ENCODE results near the gene MTHFSD. TPM values are rescaled to one million over a fixed set of nuclear protein-coding genes. Genes with fewer than 3 reads are reported as not detected.

MTHFSD gene
- total RNA-seq, 2 donors from 2014 or later: 10.3 to 12.4 TPM

DNA sequence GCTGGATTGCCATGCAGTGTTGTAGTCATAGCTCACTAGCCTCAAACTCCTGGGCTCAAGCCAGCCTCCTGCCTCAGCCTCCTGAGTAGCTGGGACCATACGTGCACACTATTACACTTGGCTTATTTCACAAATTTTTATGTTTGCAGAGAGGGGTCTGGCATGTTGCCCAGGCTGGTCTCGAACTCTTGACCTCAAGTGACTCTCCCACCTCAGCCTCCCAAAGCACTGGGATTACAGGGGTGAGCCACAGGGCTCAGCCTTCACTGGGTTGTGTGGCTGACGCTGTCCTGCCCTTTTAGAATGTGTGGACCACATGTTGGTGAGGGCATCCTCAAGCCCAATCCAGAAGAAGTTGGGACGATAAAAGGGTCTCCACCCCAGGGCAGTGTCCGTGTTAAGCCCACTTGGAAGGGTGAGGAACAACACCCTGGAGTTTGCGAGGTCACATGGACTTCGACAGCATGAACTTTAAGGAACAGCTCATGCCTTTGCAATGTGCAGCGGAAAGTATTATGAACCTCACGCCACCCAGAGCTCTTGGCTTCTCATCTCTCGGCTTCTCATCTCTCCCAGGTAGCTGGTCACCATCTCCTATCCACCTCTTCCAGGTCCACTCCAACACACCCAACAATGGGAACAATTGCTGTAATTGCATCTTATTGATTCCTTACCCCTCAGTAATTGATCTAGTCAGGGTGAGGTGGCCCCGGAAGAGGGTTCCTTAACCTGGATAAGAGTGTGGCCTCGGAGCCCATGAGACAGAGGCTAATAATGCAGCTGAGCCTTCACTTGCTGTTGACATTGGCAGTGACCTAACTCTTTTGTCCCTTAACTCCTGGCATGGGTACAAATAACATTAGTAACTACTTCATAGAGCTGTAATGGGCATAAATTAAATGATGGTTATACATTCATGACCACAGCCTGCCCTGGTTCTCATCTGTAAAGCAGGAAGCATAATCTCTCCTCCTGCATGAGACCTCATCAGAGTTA, 30.0 kb upstream of the MTHFSD start:
- intact Hi-C loops (cut with DNase I): no loop called here
- DNase-seq: no peak
- ATAC-seq: no peak

DNA sequence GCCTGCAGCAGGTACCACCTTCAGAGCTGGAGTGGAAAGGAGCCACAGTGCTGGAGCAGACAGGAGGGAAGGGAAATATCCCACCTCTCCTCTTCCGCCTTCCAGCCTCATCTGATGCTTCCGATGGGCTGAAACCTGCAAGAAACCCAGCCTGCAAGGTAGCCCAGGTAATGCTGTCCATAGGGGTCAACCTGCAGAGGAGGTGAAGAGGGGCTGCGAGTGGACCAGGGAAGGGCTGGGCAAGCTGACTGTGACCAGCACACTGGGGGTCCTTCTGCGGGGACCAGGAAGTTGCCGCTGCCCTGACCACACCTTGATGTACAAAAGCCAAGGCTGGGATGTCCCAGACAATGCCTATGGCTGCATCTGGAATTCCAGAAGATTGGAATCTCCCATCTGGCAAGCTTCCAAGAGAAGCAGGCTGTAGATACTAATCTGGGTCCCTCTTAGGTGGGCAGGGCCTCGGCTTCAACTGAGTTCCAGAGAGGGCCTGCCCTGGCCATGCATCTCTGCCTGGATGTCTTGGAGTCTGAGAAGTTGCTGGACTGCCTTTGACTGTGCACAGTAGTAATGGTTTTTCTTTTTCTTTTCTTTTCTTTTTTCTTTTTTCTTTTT, 29.1 kb upstream of the MTHFSD start:
- intact Hi-C loops (cut with DNase I): no loop called here
- no peak for ATAC-seq
- DNase-seq: no peak

DNA sequence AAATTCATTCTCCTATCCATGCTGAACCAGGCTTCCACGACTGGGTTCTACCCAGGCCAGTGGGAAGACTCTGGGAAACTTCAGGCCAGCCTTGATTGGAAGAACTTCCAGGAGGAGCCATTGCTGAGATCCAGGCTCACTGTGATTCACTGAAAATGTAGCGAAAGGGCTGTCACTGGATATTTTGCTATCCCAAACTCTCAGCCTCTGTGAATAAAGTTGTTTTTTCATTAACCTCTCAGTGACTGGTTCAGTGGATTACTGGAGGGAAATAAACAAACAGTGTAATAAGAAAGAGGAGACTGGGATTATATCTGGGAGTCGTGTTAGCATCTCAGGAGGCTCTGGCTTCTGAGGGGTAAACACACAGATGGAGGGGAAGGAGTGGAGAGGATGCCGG, 26.4 kb upstream of the MTHFSD start:
- ATAC-seq (no peak), DNase-seq (no peak)
- intact Hi-C loops (cut with DNase I): no loop called here

DNA sequence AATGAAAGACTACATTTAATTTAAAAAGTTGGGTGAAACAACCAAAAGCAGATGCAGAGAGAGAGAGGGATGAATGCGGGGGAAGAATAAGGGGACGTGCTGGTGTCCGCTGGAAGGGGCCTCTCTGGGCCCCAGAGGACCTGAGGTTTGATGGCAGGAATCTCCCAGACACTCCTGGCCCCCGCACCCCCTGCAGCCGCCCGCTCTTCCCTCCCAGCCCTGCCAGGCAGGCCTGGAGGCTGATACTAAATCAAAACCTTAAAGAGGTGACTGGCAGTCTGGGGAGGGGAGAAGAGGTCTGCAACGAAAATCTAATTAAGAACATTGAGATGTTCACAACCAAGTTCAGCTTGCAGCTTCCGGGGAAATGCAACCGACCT, 25.7 kb upstream of the MTHFSD start:
- intact Hi-C loops (cut with DNase I): no loop called here
- DNase-seq (no peak), ATAC-seq (no peak)

DNA sequence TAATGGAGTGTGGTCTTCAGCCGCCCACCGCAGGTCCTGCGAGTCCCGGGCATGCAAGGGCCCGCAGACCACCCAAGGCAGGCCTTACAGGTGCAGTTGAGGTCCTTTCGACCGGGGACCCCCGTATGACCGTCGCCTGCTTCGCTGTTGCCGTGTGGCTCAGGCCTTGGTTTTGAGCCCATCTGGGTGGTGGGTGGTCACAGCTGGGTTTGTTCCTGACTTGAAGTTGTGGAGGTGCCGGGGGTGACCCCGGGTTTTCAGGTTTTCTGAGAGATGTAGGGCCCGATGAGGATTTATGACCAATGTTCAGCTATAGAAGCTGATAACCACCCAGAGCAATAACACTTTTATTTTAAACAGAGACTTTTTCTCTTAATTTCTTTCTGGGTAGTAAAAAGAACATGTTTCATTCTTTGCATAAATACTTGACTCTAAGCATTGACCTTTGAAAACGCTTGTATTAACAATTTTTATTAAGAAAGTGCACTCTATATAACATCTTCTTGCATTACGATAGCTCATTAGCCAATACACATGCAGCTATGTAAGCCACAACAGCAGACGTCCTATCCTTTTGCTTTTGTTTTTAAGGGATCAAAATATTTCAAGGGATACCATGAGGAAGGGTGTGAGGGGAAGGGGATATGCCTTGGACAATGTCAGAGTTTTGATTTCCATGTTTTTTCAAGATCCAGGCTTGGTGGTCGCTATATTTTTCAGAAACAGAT, 25.2 kb upstream of the MTHFSD start:
- DNase-seq (no peak), ATAC-seq (no peak)
- intact Hi-C loops (cut with DNase I): no loop called here

DNA sequence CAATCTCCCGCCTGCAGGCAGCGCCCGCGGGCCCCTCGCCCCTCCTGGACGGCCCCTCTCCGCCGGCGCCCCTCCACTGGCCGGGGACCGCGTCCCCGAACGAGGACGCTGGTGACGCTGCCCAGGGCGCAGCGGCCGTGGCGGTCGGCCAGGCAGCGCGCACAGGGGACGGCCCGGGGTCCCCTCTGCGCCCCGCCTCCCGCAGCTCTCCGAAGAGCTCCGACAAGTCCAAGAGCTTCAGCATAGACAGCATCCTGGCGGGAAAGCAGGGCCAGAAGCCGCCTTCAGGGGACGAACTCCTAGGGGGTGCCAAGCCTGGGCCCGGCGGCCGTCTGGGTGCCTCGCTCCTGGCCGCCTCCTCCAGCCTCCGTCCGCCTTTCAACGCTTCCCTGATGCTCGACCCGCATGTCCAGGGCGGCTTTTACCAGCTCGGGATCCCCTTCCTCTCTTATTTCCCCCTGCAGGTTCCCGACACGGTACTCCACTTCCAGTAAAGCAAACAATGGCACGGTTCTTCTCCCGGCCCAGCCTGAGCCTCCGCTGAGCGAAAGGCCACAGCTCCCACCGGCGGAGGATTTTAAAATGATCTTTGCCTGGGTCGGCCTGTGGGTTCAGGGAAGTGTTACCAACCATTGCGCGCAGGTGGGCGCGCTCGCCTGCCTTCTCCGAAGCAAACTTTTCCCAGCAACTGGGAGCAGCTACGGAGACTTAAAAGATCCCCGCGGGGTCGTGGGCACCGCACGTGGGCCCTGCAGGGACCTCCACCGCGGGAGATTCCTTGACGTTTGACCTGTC, 24.4 kb upstream of the MTHFSD start:
- intact Hi-C loops (cut with DNase I): loop anchor here in 1 of 2 donors (10.0 kb wide), 1 partner anchor 175 kb away; no protein-coding TSS in a partner anchor
- ATAC-seq (peak in 1 of 2 donors; percentile 20), DNase-seq (no peak)

DNA sequence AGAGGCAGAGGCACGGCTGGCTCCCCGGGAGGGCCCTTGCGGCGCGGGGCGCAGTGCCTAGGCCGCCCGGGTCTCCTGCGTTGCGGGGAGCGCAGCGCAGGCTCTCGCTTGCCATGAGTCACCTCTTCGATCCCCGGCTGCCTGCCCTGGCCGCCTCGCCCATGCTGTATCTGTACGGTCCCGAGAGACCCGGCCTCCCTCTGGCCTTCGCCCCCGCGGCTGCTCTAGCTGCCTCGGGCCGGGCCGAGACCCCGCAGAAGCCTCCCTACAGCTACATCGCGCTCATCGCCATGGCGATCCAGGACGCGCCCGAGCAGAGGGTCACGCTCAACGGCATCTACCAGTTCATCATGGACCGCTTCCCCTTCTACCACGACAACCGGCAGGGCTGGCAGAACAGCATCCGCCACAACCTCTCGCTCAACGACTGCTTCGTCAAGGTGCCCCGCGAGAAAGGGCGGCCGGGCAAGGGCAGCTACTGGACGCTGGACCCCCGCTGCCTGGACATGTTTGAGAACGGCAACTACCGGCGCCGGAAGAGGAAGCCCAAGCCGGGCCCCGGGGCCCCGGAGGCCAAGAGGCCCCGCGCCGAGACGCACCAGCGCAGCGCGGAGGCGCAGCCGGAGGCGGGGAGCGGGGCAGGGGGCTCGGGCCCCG, 23.7 kb upstream of the MTHFSD start:
- peak in 1 of 2 donors; percentile 42 for ATAC-seq
- peak; percentile 67 for DNase-seq
- intact Hi-C loops (cut with DNase I): loop anchor here in 1 of 2 donors (10.0 kb wide), 1 partner anchor 176 kb away; no protein-coding TSS in a partner anchor

DNA sequence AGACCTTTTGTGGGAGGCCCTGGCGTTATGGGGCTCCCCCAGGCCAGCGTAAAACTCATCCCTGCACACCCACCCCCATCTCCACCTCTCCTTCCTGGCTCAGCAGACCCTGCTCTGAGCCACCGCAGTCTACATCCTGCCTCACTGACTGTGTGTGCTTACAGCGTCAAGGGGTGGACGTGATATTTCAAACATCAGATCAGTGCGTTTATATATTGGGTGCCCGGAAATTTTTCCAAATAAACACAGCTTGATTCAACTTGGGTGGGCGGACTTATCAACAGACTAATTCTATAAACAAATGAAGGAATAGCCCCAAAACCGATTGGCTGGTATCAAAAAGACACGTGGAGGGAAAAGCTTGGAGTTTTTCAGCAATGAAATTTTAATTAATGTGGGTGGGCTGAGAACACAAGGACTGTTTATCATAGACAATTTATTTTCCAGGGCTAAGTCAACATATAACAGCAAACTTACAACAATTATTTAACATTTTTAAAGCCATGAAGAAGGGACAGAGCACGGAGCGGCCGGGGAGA, 23.1 kb upstream of the MTHFSD start, which contains the start of gene FOXL1:
FOXL1 (plus strand) TSS at position 489 of the 539 bp plus-strand sequence. CDS start 175 bp downstream, outside the sequence.
- intact Hi-C loops (cut with DNase I): loop anchor here in 1 of 2 donors (10.0 kb wide), 1 partner anchor 177 kb away; no protein-coding TSS in a partner anchor
- ATAC-seq (peak in 1 of 2 donors; percentile 25), DNase-seq (no peak)

DNA sequence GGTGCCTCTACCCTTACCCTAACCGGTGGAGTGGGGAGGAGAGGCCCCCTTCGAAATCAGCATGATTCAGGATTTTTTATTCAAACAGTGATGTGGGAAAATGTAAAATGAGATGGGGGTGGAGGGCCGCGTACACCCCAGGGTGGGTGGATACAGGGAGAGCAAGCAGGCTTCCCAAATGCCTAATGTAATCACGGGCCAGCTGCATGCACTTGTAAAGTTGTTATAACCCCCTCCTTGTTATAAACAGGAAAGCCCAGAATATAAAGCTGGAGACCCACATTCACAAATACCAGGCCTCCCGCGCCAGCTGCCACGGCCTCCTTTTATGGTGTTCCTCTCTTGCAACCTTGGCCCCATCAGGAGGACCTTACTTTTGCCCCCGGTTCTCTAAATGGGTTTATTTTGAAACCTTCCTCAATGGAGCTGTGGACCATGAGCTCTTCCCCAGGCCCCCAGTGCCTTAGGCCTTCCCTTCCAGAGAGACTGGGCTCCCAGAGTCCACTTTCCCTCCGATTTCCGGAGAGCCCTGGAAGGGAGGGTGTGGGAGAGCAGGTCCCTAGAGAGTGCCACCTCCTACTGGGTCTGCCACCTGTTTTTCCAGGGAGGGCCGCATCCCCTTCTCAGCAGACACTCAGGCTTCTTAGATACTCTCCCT, 22.4 kb upstream of the MTHFSD start:
- DNase-seq (no peak), ATAC-seq (no peak)
- intact Hi-C loops (cut with DNase I): loop anchor here in 1 of 2 donors (10.0 kb wide), 1 partner anchor 177 kb away; no protein-coding TSS in a partner anchor

DNA sequence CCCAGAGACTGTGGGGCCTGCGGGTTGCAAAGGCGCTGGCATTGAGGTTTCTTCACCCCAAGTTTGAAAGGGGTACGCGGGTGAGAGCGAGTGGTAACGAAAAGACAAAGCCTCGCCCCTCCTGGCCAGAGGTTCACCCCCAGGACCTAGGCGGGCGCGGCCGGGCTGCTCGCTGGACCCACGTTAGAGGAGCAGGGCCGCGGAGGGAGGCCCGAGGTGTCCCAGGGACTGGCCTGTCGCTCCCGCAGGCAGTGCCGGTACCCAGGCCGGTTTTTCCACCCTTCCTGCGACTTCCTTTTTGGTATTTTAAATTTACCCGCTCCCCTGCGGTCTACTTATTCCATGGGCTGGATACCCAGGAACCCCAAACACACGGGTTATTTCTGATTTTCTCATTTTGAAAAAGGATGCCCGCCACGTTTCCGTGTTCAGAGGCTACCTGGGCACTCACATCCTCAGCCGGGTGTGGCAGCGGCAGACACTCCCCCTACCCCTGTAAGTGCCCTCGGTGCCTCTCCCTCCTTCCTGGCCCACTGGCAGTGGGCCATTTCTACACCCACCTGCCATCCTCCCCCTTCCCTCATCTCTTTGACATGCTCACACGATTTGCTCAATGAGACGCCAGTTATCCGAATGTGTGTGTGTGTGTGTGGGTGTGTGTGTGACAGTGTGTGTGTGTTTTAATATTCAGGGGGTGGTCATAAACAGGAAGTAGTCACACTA, 21.7 kb upstream of the MTHFSD start:
- no peak for DNase-seq
- peak in 1 of 2 donors; percentile 7 for ATAC-seq
- intact Hi-C loops (cut with DNase I): loop anchor here in 1 of 2 donors (10.0 kb wide), 1 partner anchor 178 kb away; no protein-coding TSS in a partner anchor

DNA sequence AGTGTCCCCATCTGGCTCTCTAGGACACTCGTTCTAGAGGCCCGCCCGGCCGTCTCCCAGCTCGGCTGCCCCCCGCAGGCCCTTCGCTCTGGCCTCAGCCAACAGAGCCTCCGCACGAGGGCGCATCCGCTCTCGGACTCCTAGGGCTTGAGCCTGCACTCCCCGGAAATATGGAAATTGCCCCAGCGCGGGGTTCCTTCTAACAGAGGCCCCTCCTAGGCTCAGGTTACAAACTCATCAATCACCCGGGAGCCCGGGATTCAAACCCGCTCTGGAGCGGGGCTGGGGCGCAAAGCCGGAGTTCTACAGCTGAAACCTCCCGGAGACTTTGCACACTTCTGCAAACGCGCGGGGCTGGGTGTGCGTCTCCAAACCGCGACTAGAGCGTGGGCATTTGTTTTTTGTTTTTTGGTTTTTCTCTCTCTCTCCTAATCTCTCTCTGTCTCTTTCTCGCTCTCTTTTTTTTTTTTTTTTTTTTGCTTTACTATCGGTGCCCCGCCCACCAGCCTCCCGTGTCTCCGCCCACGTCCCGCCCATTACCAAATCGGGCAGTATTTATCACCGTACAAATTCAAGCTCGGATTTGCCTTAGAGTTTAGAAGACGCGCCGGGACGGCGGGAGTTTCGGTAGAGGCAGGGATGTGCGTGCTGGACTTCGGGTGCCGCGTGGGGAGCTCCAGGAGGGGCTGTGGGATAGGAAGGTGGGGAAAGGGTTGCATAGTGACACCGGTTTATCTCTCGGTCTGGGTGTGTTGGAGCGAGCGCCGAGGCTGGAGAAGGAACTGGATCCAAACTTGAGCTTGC, 20.9 kb upstream of the MTHFSD start:
- DNase-seq (peak; percentile 84), ATAC-seq (peak; percentile 77 to 83)
- intact Hi-C loops (cut with DNase I): loop anchor here in 1 of 2 donors (10.0 kb wide), 1 partner anchor 179 kb away; no protein-coding TSS in a partner anchor

DNA sequence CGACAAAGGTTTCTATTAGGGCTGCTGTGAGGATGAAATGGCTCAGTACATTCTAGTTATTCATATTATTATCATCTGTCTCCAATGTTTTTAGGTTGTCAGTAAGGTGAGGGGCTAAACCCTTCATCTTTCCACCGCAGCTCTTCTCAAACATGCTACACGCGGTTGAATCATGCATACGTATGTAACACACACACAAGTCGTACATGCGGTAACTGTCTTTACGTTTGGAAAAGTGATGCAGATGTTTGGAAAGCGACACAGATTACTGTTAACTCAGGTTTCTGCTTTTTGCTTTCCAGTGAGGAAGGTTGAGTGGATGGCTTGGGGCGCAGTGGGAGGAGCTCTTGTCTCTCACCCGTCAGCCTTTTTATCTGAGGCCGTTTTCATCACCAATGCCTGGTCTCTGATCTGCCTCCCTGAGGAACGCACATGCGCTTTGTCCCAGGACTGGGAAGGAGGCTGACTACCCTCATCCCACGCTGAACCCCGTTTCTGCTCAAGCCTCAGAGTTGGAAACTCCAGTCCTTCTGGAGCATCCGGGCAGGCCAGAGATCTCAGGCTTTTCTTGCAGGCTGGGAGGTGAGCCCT, 20.2 kb upstream of the MTHFSD start:
- no peak for ATAC-seq
- intact Hi-C loops (cut with DNase I): loop anchor here in 1 of 2 donors (10.0 kb wide), 1 partner anchor 180 kb away; no protein-coding TSS in a partner anchor

DNA sequence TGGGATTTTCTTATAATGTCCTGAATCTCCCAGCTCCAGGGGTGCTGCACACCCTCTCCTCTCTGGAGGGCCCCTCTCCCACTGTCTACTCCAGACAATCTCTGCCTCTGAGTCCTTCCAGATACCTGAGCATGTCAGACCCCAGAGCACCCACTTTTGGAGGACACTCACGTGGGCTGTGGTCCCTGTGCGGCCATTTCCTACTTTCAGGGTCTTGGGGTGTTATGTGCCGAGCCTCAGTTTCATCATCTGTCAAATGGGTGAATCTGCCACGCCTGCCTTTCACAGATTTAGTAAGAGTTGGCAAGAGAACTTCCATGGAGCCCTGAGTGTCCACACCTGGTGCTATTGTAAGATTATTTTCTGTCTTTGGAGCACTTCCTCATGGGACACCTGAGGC, 19.6 kb upstream of the MTHFSD start:
- DNase-seq (no peak), ATAC-seq (no peak)
- intact Hi-C loops (cut with DNase I): loop anchor here in 1 of 2 donors (10.0 kb wide), 1 partner anchor 180 kb away; no protein-coding TSS in a partner anchor

More for the DNA sequence above, 20.2 kb upstream of the MTHFSD start:
- no peak for DNase-seq

DNA sequence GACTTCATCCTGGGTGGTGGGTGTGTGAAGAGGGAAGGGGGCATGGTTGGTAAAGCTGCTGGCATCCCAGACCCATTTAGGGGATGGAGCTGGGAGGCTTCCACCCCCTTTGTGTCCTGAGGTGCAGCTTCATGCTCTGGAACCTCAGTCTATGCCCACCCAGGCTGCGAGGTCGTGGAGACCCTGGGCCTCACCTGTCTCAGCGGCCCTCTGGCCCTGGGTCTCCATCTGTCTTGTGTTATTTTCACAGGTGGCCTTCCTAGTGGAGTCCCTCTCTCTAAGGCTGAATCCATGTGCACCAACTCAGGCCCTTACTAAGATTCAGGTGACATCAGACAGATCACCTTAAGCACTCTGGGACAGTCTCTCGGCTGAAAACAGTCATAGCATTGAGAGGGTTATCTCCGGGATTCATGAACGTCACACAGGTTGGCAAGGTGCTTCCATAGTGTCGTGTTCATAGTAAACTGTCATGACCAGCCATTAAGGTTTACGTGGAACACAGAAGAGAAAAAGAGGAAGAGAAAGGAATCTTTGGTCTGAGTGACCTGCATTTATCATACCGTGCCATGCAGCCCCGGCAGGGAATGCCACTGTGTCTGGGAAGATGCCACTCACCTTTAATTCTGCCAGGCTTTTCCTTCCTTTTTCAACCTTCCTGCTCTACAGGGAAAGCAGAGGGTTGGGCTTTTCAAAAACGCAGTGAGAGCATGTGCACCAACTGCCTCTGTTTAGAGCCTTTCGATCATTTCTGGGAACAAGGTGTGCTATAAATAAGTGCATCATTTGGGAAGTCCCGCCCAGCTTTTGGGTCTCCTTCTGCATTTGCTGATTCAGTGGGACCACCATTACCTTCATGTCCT, 18.8 kb upstream of the MTHFSD start:
- ATAC-seq (no peak), DNase-seq (no peak)
- intact Hi-C loops (cut with DNase I): loop anchor here in 1 of 2 donors (10.0 kb wide), 1 partner anchor 181 kb away; no protein-coding TSS in a partner anchor

All from left cardiac atrium (tissue), 4 donors.